Mesendoderm (in vitro differentiated cells): Measurements from ENCODE around the gene MLYCD. TPM values are rescaled to one million over a fixed set of nuclear protein-coding genes. Genes with fewer than 3 reads are reported as not detected.

Experiments
- DNase-seq: peaks from one replicate; pipeline ENCODE4 v3.0.0; 2013
- H2AK5ac ChIP-seq: 2 replicates; pipeline ENCODE4 v1.6.1; 2013; ENCODE audit warnings: low read length, inconsistent platforms
- H2BK120ac ChIP-seq: 2 replicates; pipeline ENCODE4 v1.6.1; 2013; ENCODE audit warnings: low read depth, mild to moderate bottlenecking, low read length, moderate library complexity, mixed read lengths
- H2BK15ac ChIP-seq: replicated peaks from 2 replicates; pipeline ENCODE4 v1.6.1; 2013; ENCODE audit warnings: low read depth, mild to moderate bottlenecking, moderate library complexity
- H2BK5ac ChIP-seq: 2 replicates; pipeline ENCODE4 v1.6.1; 2013; ENCODE audit warnings: low read length, inconsistent platforms
- H3K18ac ChIP-seq: 2 replicates; pipeline ENCODE4 v1.6.1; 2013; ENCODE audit warnings: mild to moderate bottlenecking, low read length, mixed read lengths
- H3K23ac ChIP-seq: one replicate; pipeline ENCODE4 v1.6.1; 2013; ENCODE audit warnings: low read length
- H3K27ac ChIP-seq: 2 replicates; pipeline ENCODE4 v1.5.1; 2013; ENCODE audit warnings: low read depth, mild to moderate bottlenecking, inconsistent platforms, low read length, moderate library complexity
- H3K27me3 ChIP-seq: 2 replicates; pipeline ENCODE4 v1.6.1; 2013; ENCODE audit warnings: low read length, control low read depth, mild to moderate bottlenecking, inconsistent platforms; ENCODE audit not compliant: insufficient read depth, poor library complexity
- H3K36me3 ChIP-seq: 2 replicates; pipeline ENCODE4 v1.6.1; 2013; ENCODE audit warnings: low read length, inconsistent platforms; ENCODE audit not compliant: control insufficient read depth, insufficient read depth
- H3K4ac ChIP-seq: one replicate; pipeline ENCODE4 v1.6.1; 2013; ENCODE audit warnings: low read depth, mild to moderate bottlenecking, low read length, moderate library complexity
- H3K4me1 ChIP-seq: 2 replicates; pipeline ENCODE4 v1.6.1; 2013; ENCODE audit warnings: low read depth, low read length, inconsistent platforms; ENCODE audit not compliant: control insufficient read depth
- H3K4me2 ChIP-seq: 2 replicates; pipeline ENCODE4 v1.6.1; 2013; ENCODE audit warnings: low read length
- H3K4me3 ChIP-seq: 2 replicates; pipeline ENCODE4 v1.5.1; 2013; ENCODE audit warnings: mild to moderate bottlenecking, low read length
- H3K56ac ChIP-seq: one replicate; pipeline ENCODE4 v1.6.1; 2013; ENCODE audit warnings: low read length
- H3K79me1 ChIP-seq: 2 replicates; pipeline ENCODE4 v1.6.1; 2013; ENCODE audit warnings: low read length, inconsistent platforms
- H3K79me2 ChIP-seq: 2 replicates; pipeline ENCODE4 v1.6.1; 2013; ENCODE audit warnings: mild to moderate bottlenecking, low read length; ENCODE audit not compliant: control insufficient read depth, insufficient read depth
- H3K9ac ChIP-seq: 2 replicates; pipeline ENCODE4 v1.6.1; 2013; ENCODE audit warnings: low read length, inconsistent platforms
- H4K5ac ChIP-seq: one replicate; pipeline ENCODE4 v1.6.1; 2013; ENCODE audit warnings: low read length
- H4K8ac ChIP-seq: one replicate; pipeline ENCODE4 v1.6.1; 2013; ENCODE audit warnings: low read depth, mild to moderate bottlenecking, control low read depth, low read length, moderate library complexity
- WGBS: extraction: QIAGEN DNeasy Blood & Tissue Kit; methylation state at CpG from one replicate; pipeline ENCODE4 v1.1.7; 2013; ENCODE audit warnings: low lambda C conversion rate, missing lambda C conversion rate; ENCODE audit not compliant: insufficient coverage; ENCODE audit errors: extremely low coverage; 5-methylcytosine and 5-hydroxymethylcytosine counted together
- polyA plus RNA-seq, 2 experiments: library from polyadenylated mRNA; stranded (reverse); fragments of 200-250 nt; gene quantifications; one replicate each; pipeline ENCODE4 v1.2.3, GENCODE V29; 2013

The MLYCD gene
- 1.5 TPM for polyA plus RNA-seq (2013, experiment 1 of 2)
- polyA plus RNA-seq (2013, experiment 2 of 2), result 1.5 TPM

- Histone ChIP-seq H3K9ac (peak within 1 kb of the TSS; percentile 88), H3K18ac (peak within 1 kb of the TSS; percentile 78), H4K8ac (peak within 1 kb of the TSS; percentile 88), H3K36me3 (no peaks in the 10 kb centered on the region), H3K27ac (peak within 1 kb of the TSS; percentile 69), H3K56ac (peak within 1 kb of the TSS; percentile 96), H4K5ac (no peak within 1 kb of the TSS), H3K4me1 (peaks cover 3% of the 10 kb centered on the region), H3K23ac (peak within 1 kb of the TSS; percentile 85), H2BK5ac (peak within 1 kb of the TSS; percentile 48), H3K4ac (peak within 1 kb of the TSS; percentile 48), H3K27me3 (no peaks in the 10 kb centered on the region), H2BK120ac (no peak within 1 kb of the TSS), H2BK15ac (no peak within 1 kb of the TSS), H3K79me2 (peaks cover 2% of the 10 kb centered on the region), H3K4me3 (peak within 1 kb of the TSS; percentile 59), H3K4me2 (peak within 1 kb of the TSS; percentile 85), H3K79me1 (peaks cover 11% of the 10 kb centered on the region), H2AK5ac (no peak within 1 kb of the TSS)
- DNase-seq, result peak; percentile 87
- WGBS, result no CpG with 5 or more reads among the region's 69 CpGs
Observed at GRCh38 chr16:83898463-83899271, at the start of gene MLYCD. Gene MLYCD, plus strand, starts transcription at chr16:83899115. Its CDS starts 30 bp downstream, at chr16:83899145.

GRCh38 chr16:83849421-83849820 is 49.5 kb upstream of the MLYCD start:
- H3K36me3 ChIP-seq, result no peaks in the 10 kb centered on the region
- no peak overlapping the region for H3K4me3 ChIP-seq
- H3K79me2 ChIP-seq, result no peaks in the 10 kb centered on the region
- H3K18ac ChIP-seq, result peak overlapping the region; percentile 12
- H3K4me2 ChIP-seq, result no peak overlapping the region
- H3K27me3 ChIP-seq, result no peaks in the 10 kb centered on the region
- H2BK120ac ChIP-seq, result no peak overlapping the region
- peak overlapping the region; percentile 52 for H3K56ac ChIP-seq
- H3K23ac ChIP-seq, result no peak overlapping the region
- no peak overlapping the region for H2AK5ac ChIP-seq
- no peak overlapping the region for H3K27ac ChIP-seq
- H2BK5ac ChIP-seq, result peak overlapping the region; percentile 7
- H4K5ac ChIP-seq, result no peak overlapping the region
- peaks cover 2% of the 10 kb centered on the region for H3K4me1 ChIP-seq
- no peak for DNase-seq
- H3K4ac ChIP-seq, result peak overlapping the region; percentile 46
- no CpG with 5 or more reads among the region's 6 CpGs for WGBS
- H3K9ac ChIP-seq, result no peak overlapping the region
- no peaks in the 10 kb centered on the region for H3K79me1 ChIP-seq
- no peak overlapping the region for H4K8ac ChIP-seq
- H2BK15ac ChIP-seq, result no peak overlapping the region

- Histone ChIP-seq H3K4ac (no peak overlapping the region), H3K27ac (no peak overlapping the region), H4K8ac (no peak overlapping the region), H2BK5ac (no peak overlapping the region), H3K79me1 (no peaks in the 10 kb centered on the region), H3K4me3 (no peak overlapping the region), H3K4me1 (peaks cover 2% of the 10 kb centered on the region), H4K5ac (no peak overlapping the region), H3K79me2 (no peaks in the 10 kb centered on the region), H2BK15ac (no peak overlapping the region), H3K36me3 (no peaks in the 10 kb centered on the region), H3K27me3 (no peaks in the 10 kb centered on the region), H2BK120ac (no peak overlapping the region), H3K18ac (no peak overlapping the region), H3K9ac (no peak overlapping the region), H3K4me2 (no peak overlapping the region), H2AK5ac (no peak overlapping the region), H3K23ac (no peak overlapping the region), H3K56ac (no peak overlapping the region)
- no peak for DNase-seq
- no CpG with 5 or more reads among the region's 5 CpGs for WGBS
Observed at GRCh38 chr16:83850947-83851346, 48.0 kb upstream of the MLYCD start.

GRCh38 chr16:83851473-83851872 is 47.4 kb upstream of the MLYCD start:
- H3K18ac ChIP-seq, result no peak overlapping the region
- no peak overlapping the region for H3K4me3 ChIP-seq
- no CpG with 5 or more reads among the region's 4 CpGs for WGBS
- H3K4me1 ChIP-seq, result peaks cover 2% of the 10 kb centered on the region
- no peaks in the 10 kb centered on the region for H3K27me3 ChIP-seq
- H4K8ac ChIP-seq, result no peak overlapping the region
- H2BK120ac ChIP-seq, result no peak overlapping the region
- H3K56ac ChIP-seq, result no peak overlapping the region
- H3K36me3 ChIP-seq, result no peaks in the 10 kb centered on the region
- no peak overlapping the region for H2BK15ac ChIP-seq
- no peak for DNase-seq
- no peaks in the 10 kb centered on the region for H3K79me1 ChIP-seq
- H3K4ac ChIP-seq, result no peak overlapping the region
- H4K5ac ChIP-seq, result no peak overlapping the region
- H3K27ac ChIP-seq, result no peak overlapping the region
- H2AK5ac ChIP-seq, result no peak overlapping the region
- no peak overlapping the region for H3K23ac ChIP-seq
- no peak overlapping the region for H3K4me2 ChIP-seq
- no peak overlapping the region for H3K9ac ChIP-seq
- H2BK5ac ChIP-seq, result no peak overlapping the region
- no peaks in the 10 kb centered on the region for H3K79me2 ChIP-seq

GRCh38 chr16:83852774-83853173 is 46.1 kb upstream of the MLYCD start:
- Histone ChIP-seq H4K5ac (no peak overlapping the region), H3K23ac (no peak overlapping the region), H3K4me2 (no peak overlapping the region), H3K56ac (no peak overlapping the region), H3K79me1 (no peaks in the 10 kb centered on the region), H3K27me3 (no peaks in the 10 kb centered on the region), H2BK15ac (no peak overlapping the region), H2AK5ac (peak overlapping the region; percentile 72), H3K4me1 (no peaks in the 10 kb centered on the region), H3K9ac (no peak overlapping the region), H3K27ac (no peak overlapping the region), H3K18ac (no peak overlapping the region), H3K79me2 (no peaks in the 10 kb centered on the region), H2BK5ac (no peak overlapping the region), H2BK120ac (no peak overlapping the region), H3K4ac (no peak overlapping the region), H3K36me3 (no peaks in the 10 kb centered on the region), H3K4me3 (no peak overlapping the region), H4K8ac (no peak overlapping the region)
- no peak for DNase-seq
- no CpG with 5 or more reads among the region's 11 CpGs for WGBS
